Activated CD4-positive, alpha-beta T cell treated with anti-CD3 and anti-CD28 coated beads for 4 hours (primary cell): ENCODE data around the gene ORC6.

Source experiments
- DNase-seq, 2 donors: peaks; one replicate each; pipeline ENCODE4 v3.0.0-alpha.2; 2020

The ORC6 gene

GRCh38 chr16:46732561-46732960 is 43.1 kb downstream of the ORC6 start:
- DNase-seq, result no peak

GRCh38 chr16:46733319-46733830 is 43.9 kb downstream of the ORC6 start:
- DNase-seq, result no peak

GRCh38 chr16:46736695-46737094 is 47.2 kb downstream of the ORC6 start:
- DNase-seq, result no peak

- no peak for DNase-seq
Measured at GRCh38 chr16:46737621-46738214, 48.3 kb downstream of the ORC6 start.

- DNase-seq, result no peak
Measured at GRCh38 chr16:46739934-46740333, 50.5 kb downstream of the ORC6 start.

GRCh38 chr16:46743232-46743719 is 53.8 kb downstream of the ORC6 start:
- DNase-seq, result no peak

GRCh38 chr16:46745617-46746016 is 56.2 kb downstream of the ORC6 start:
- no peak for DNase-seq

- DNase-seq, result no peak
Measured at GRCh38 chr16:46746821-46747776, 57.6 kb downstream of the ORC6 start.
